Measurements from ENCODE around the gene GDI1.

DNA sequence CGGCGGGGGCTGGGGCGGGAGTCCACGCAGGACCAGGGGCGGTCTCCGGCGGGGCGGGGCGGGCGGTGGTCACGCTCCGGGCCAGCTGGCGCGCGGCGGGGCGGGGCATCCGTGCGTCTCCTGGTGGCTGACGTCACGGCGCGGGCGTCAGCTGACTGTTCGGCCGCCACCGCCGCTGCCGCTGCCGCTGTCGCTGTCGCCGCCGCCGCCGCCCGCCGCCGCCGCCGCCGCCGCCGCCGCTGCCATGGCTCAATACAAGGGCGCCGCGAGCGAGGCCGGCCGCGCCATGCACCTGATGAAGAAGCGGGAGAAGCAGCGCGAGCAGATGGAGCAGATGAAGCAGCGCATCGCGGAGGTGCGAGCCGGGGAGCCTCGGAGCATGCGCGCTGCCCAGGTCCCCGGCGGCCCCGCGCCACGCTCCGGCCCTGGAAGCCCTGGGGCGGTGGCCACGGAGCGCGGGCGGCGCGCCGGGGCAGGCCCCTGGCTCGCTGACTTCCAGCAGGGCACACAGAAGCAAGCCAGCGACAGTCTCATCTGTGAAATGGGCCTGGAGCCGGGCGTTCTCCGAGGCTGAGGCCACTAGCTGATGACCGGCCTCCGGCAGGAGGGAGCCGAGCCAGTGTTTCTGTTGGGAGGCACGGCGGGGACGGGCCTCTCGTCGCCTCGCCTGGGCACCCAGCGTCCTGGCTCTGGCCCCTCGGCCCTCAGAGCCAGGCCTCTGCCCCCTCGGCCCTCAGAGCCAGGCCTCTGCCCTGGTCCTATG, 7.2 kb downstream of the GDI1 start, which contains the start of gene FAM50A:
- TF ChIP-seq FOS (IDR thresholded peaks at IDR 0.05; ENCODE audit: low read depth, low read length) (no peak), POLR2A (IDR thresholded peaks at IDR 0.05; ENCODE audit: low read depth, low read length) (no peak), BHLHE40 (IDR thresholded peaks at IDR 0.05; ENCODE audit: low read depth, low read length) (no peak), CHD1 (IDR thresholded peaks at IDR 0.05; ENCODE audit: low read depth, low read length) (no peak), CEBPB (IDR thresholded peaks at IDR 0.05; ENCODE audit: low read depth, low read length) (no peak), SMC3 (IDR thresholded peaks at IDR 0.05; ENCODE audit: low read depth, low read length) (no peak), RAD21 (IDR thresholded peaks at IDR 0.05; ENCODE audit: low read length) (no peak)
- TF ChIP-seq, protein P1, sequence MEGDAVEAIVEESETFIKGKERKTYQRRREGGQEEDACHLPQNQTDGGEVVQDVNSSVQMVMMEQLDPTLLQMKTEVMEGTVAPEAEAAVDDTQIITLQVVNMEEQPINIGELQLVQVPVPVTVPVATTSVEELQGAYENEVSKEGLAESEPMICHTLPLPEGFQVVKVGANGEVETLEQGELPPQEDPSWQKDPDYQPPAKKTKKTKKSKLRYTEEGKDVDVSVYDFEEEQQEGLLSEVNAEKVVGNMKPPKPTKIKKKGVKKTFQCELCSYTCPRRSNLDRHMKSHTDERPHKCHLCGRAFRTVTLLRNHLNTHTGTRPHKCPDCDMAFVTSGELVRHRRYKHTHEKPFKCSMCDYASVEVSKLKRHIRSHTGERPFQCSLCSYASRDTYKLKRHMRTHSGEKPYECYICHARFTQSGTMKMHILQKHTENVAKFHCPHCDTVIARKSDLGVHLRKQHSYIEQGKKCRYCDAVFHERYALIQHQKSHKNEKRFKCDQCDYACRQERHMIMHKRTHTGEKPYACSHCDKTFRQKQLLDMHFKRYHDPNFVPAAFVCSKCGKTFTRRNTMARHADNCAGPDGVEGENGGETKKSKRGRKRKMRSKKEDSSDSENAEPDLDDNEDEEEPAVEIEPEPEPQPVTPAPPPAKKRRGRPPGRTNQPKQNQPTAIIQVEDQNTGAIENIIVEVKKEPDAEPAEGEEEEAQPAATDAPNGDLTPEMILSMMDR (conservative IDR thresholded peaks at IDR 0.05; ENCODE audit: low read depth, low read length), result no peak
- TF ChIP-seq, protein P2, sequence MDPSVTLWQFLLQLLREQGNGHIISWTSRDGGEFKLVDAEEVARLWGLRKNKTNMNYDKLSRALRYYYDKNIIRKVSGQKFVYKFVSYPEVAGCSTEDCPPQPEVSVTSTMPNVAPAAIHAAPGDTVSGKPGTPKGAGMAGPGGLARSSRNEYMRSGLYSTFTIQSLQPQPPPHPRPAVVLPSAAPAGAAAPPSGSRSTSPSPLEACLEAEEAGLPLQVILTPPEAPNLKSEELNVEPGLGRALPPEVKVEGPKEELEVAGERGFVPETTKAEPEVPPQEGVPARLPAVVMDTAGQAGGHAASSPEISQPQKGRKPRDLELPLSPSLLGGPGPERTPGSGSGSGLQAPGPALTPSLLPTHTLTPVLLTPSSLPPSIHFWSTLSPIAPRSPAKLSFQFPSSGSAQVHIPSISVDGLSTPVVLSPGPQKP (IDR thresholded peaks at IDR 0.05; ENCODE audit: borderline replicate concordance, low read depth, low read length), result no peak
